Measurements from ENCODE around the gene KCTD19.

GRCh38 chr16:67283826-67284555, 42.5 kb downstream of the KCTD19 start:
- TF ChIP-seq CTCF (IDR thresholded peaks at IDR 0.05) (no peak), EZH2 (IDR thresholded peaks at IDR 0.05; ENCODE audit: borderline replicate concordance, insufficient read depth, low read depth, low read length, poor library complexity, severe bottlenecking) (no peak)

Data from B cell (primary cell).